ENCODE results near the gene PRKCI.
A peak's percentile ranks its signal among the peaks of the same experiment; 100 is the strongest.
"Not testable (repeated sequence)": the region's sequence is repeated elsewhere in the genome, so short reads cannot be mapped to it uniquely, and the experiment has no call there.

Gene PRKCI

DNA sequence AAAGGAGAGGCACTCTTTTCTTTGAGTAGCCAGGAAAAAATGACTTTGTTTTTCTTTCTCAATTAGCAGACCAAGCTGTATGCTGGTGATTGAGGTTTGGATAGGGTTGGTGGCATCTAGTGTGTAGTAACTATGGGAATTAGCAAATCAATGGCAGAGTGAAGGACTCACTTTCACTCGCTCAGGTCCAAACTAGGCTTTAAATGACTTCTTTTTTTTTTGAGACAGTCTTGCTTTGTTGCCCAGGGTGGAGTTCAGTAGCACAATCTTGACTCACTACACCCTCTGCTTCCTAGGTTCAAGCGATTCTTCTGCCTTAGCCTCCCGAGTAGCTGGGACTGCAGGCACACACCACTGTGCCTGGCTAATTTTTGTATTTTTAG lies 35.9 kb downstream of the PRKCI start:
- no peak overlapping the region for H3K4me3 ChIP-seq (ENCODE audit: low read depth, low read length)
- peak; percentile 36 for DNase-seq (ENCODE audit: low read depth)
- TF ChIP-seq, protein P1, sequence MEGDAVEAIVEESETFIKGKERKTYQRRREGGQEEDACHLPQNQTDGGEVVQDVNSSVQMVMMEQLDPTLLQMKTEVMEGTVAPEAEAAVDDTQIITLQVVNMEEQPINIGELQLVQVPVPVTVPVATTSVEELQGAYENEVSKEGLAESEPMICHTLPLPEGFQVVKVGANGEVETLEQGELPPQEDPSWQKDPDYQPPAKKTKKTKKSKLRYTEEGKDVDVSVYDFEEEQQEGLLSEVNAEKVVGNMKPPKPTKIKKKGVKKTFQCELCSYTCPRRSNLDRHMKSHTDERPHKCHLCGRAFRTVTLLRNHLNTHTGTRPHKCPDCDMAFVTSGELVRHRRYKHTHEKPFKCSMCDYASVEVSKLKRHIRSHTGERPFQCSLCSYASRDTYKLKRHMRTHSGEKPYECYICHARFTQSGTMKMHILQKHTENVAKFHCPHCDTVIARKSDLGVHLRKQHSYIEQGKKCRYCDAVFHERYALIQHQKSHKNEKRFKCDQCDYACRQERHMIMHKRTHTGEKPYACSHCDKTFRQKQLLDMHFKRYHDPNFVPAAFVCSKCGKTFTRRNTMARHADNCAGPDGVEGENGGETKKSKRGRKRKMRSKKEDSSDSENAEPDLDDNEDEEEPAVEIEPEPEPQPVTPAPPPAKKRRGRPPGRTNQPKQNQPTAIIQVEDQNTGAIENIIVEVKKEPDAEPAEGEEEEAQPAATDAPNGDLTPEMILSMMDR (IDR thresholded peaks at IDR 0.05; ENCODE audit: insufficient read depth, low read depth, low read length, missing control alignments) = no peak

DNA sequence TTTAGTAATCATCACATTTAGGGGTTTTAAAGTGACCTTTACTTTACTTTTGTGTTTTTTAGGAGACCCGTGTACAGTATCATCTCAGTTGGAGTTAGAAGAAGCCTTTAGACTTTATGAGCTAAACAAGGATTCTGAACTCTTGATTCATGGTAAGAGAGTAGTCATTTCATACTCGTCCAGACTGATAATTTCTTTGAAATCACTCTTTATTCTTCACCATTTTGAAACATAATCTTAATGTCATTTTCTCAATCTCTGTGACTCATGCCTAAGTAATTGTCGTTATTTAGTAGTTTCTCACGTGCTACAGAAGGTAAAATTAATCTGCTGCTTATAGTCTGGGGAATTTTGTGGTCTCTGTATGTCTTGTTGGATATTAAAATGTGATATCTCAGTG lies 37.7 kb downstream of the PRKCI start:
- DNase-seq (ENCODE audit: low read depth) = no peak
- TF ChIP-seq, protein P1 (IDR thresholded peaks at IDR 0.05; ENCODE audit: insufficient read depth, low read depth, low read length, missing control alignments) = no peak

DNA sequence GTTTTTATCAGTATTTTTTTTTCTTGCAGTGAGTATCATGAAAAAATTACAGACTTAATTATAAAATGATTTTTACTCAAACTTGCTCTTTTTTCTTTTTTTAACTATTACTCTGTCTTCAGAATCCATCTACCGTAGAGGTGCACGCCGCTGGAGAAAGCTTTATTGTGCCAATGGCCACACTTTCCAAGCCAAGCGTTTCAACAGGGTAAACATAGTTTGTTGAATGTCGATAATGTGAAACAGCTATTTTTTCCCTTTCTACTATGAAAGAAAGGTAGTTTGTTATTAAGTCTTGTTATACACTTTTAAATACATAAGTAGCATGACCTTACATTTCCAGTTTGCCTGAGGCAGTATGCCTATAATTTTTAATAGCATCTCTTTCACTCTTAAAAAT lies 45.6 kb downstream of the PRKCI start:
- H3K4me3 ChIP-seq (ENCODE audit: low read depth, low read length) = no peak overlapping the region
- DNase-seq (ENCODE audit: low read depth) = no peak
- TF ChIP-seq, protein P1 (IDR thresholded peaks at IDR 0.05; ENCODE audit: insufficient read depth, low read depth, low read length, missing control alignments) = no peak

More for the DNA sequence above, 37.7 kb downstream of the PRKCI start:
- H3K4me3 ChIP-seq (ENCODE audit: low read depth, low read length) = no peak overlapping the region

DNA sequence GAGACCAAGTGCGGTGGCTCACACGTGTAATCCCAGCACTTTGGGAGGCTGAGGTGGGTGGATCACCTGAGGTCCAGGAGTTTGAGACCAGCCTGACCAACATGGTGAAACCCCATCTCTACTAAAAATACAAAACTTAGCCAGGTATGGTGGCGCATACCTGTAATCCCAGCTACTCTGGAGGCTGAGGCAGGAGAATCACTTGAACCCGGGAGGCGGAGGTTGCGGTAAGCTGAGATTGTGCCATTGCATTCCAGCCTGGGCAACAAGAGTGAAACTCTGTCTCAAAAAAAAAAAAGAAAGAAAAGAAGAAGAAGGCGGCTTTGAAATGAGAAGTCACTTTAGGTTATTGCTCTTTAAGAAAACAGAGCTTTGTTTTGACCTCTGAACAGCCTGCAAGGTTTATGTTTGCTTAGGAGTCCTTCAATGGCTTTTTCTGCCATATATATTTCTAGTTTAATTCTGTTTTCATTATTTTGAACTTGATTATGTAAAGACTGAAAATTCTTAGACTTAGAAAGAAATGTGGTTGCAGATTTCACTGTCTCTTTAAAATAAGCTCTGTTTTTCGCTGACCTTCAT lies 47.5 kb downstream of the PRKCI start:
- not testable (repeated sequence) for DNase-seq (ENCODE audit: low read depth); H3K4me3 ChIP-seq (ENCODE audit: low read depth, low read length)

DNA sequence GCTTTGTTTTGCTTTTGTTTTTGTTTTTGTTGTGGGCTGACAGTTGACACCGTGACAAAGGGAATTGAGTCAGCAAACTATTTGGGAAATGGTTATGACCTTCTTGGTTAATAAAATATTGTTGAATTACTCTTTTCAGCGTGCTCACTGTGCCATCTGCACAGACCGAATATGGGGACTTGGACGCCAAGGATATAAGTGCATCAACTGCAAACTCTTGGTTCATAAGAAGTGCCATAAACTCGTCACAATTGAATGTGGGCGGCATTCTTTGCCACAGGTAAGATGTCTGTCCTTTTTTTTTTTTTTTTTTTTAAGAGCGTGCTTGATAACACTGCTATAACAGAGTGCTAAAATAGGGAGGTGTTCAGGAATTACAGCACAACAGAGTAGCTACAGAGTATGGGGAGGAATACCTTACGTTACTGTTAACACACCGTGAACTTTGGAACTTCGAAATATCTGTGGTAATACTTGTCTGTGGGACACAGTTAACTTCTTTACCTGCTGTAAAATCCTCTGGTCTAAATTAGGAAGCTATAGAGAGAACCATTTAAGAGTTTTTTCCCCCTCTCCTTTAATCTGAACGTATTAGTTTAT lies 48.2 kb downstream of the PRKCI start:
- DNase-seq (ENCODE audit: low read depth) = no peak
- no peak overlapping the region for H3K4me3 ChIP-seq (ENCODE audit: low read depth, low read length)
- TF ChIP-seq, protein P1 (IDR thresholded peaks at IDR 0.05; ENCODE audit: insufficient read depth, low read depth, low read length, missing control alignments) = no peak

DNA sequence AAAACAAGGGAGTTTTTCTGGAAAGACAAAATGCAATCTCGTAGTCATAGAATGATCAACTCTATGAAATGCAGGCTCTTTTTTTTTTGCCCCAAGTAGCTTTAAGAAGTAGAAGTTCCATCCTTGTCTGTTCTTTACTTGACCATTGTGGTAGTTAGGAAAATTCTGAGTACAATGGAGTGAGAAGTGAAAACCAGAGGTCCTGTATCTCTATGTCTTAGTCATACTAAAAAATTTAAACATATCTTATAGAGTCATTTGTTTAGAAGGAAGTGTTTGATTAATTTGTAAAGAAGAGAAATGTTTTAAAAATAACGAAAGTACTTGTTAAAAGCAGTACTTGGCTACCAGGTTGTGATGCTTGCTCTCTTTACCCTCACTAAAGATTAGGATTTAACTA lies 52.4 kb downstream of the PRKCI start:
- peak; percentile 2 for DNase-seq (ENCODE audit: low read depth)
- no peak overlapping the region for H3K4me3 ChIP-seq (ENCODE audit: low read depth, low read length)
- TF ChIP-seq, protein P1 (IDR thresholded peaks at IDR 0.05; ENCODE audit: insufficient read depth, low read depth, low read length, missing control alignments) = no peak

DNA sequence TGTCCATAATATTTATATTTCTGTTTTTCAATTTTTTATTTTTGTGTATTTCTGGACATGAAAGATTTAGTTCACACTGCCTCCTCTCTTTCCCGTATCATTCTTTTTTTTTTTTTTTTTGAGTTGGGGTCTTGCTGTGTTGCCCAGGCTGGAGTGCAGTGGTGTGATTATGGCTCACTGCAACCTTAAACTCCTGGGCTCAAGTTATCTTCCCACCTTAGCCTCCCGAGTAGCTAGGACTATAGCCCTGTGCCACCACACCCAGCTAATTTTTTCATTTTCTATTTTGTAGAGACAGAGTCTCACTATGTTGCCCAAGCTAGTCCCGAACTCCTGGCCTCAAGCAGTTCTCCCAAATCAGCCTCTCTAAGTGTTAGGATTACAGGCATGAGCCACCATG lies 53.6 kb downstream of the PRKCI start:
- TF ChIP-seq, protein P1 (IDR thresholded peaks at IDR 0.05; ENCODE audit: insufficient read depth, low read depth, low read length, missing control alignments) = no peak
- DNase-seq (ENCODE audit: low read depth) = no peak
- H3K4me3 ChIP-seq (ENCODE audit: low read depth, low read length) = no peak overlapping the region

DNA sequence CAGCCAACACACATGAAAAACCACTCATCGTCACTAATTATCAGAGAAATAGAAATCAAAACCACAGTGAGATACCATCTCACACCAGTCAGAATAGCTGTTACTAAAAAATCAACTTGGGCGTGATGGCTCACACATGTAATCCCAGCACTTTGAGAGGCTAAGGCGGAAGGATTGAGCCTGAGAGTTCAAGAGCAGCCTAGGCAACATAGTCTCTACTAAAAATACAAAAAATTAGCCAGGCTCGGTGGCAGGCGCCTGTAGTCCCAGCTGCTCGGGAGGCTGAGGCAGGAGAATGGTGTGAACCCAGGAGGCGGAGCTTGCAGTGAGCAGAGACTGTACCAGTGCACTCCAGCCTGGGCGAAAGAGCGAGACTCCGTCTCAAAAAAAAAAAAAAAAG lies 55.1 kb downstream of the PRKCI start:
- not testable (repeated sequence) for DNase-seq (ENCODE audit: low read depth); H3K4me3 ChIP-seq (ENCODE audit: low read depth, low read length)

Data from GM12865 (cell line).